ENCODE data around the gene EGFL7.

GRCh38 chr9:136616307-136616635, 46.4 kb upstream of the EGFL7 start:
- no peak for TF ChIP-seq CTCF (IDR thresholded peaks at IDR 0.05)
- no peak for TF ChIP-seq POLR2A (IDR thresholded peaks at IDR 0.05)

All from uterus (tissue), 2 donors.